SK-N-SH (cell line): Measurements from ENCODE around the gene DPYSL4.

Source experiments
- CHD2 ChIP-seq: fragments of 150-350 bp; IDR thresholded peaks from 2 replicates; pipeline ENCODE4 v1.6.1; 2018; ENCODE audit warnings: low read length; ENCODE audit not compliant: partially characterized antibody
- CTCF ChIP-seq: fragments of 200-600 bp; sonication (generic); IDR thresholded peaks from 2 replicates; pipeline ENCODE4 v1.6.1; 2017; ENCODE audit warnings: antibody characterized with exemption, mild to moderate bottlenecking, moderate library complexity
- EZH2phosphoT487 ChIP-seq: fragments of 200-600 bp; sonication (generic); IDR thresholded peaks from 2 replicates; pipeline ENCODE4 v1.6.1; 2017; ENCODE audit warnings: low read depth, mixed run types, mild to moderate bottlenecking, antibody characterized with exemption, moderate library complexity, borderline replicate concordance
- FOXM1 ChIP-seq: IDR thresholded peaks from 2 replicates; pipeline ENCODE4 v1.4.0; 2012; ENCODE audit warnings: low read depth, mild to moderate bottlenecking
- GABPA ChIP-seq: IDR thresholded peaks from 2 replicates; pipeline ENCODE4 v1.4.0; 2012; ENCODE audit warnings: low read depth, mild to moderate bottlenecking
- JUND ChIP-seq: IDR thresholded peaks from 2 replicates; pipeline ENCODE4 v1.4.0; 2012
- POLR2AphosphoS5 ChIP-seq: IDR thresholded peaks from 2 replicates; pipeline ENCODE4 v1.6.1; 2012; ENCODE audit warnings: low read depth, low read length
- REST ChIP-seq: IDR thresholded peaks from 2 replicates; pipeline ENCODE4 v1.6.1; 2012; ENCODE audit warnings: mild to moderate bottlenecking, low read depth, low read length, moderate library complexity
- RFX5 ChIP-seq: IDR thresholded peaks from 2 replicates; pipeline ENCODE4 v1.6.1; 2012; ENCODE audit warnings: mild to moderate bottlenecking, improper control_type of control experiment, low read length
- SIN3A ChIP-seq: IDR thresholded peaks from 2 replicates; pipeline ENCODE4 v1.6.1; 2012; ENCODE audit warnings: low read depth, mild to moderate bottlenecking, low read length, moderate library complexity, borderline replicate concordance
- SMC3 ChIP-seq: IDR thresholded peaks from 2 replicates; pipeline ENCODE4 v1.6.1; 2012; ENCODE audit warnings: low read depth, low read length, improper control_type of control experiment
- TAF1 ChIP-seq: IDR thresholded peaks from 2 replicates; pipeline ENCODE4 v1.6.1; 2012; ENCODE audit warnings: low read depth, mild to moderate bottlenecking, low read length, moderate library complexity, borderline replicate concordance
- TCF12 ChIP-seq: IDR thresholded peaks from 2 replicates; pipeline ENCODE4 v1.4.0; 2012
- YY1 ChIP-seq: IDR thresholded peaks from 2 replicates; pipeline ENCODE4 v1.4.0; 2012; ENCODE audit warnings: low read depth, mild to moderate bottlenecking

- TF ChIP-seq CTCF (no peak), POLR2AphosphoS5 (no peak), TCF12 (no peak), TAF1 (no peak), YY1 (no peak), SMC3 (no peak), CHD2 (no peak), EZH2phosphoT487 (no peak), REST (no peak), FOXM1 (no peak), RFX5 (no peak), JUND (no peak), SIN3A (no peak), GABPA (no peak)
Measured at GRCh38 chr10:132229096-132229495, 42.3 kb downstream of the DPYSL4 start.
